MM.1S (cell line): ENCODE data around the gene ACOX2.

ENCODE experiments used
- CTCF ChIP-seq: fragments of 300-600 bp; sonication (generic); IDR thresholded peaks from 2 replicates; pipeline ENCODE4 v1.5.1; 2016; ENCODE audit warnings: antibody characterized with exemption, low read length, mixed read lengths
- EZH2 ChIP-seq: fragments of 300-600 bp; sonication (generic); optimal IDR thresholded peaks from 2 replicates; pipeline ENCODE3; 2017; ENCODE audit warnings: low read depth, mild to moderate bottlenecking, antibody characterized with exemption, low read length, mixed read lengths

DNA sequence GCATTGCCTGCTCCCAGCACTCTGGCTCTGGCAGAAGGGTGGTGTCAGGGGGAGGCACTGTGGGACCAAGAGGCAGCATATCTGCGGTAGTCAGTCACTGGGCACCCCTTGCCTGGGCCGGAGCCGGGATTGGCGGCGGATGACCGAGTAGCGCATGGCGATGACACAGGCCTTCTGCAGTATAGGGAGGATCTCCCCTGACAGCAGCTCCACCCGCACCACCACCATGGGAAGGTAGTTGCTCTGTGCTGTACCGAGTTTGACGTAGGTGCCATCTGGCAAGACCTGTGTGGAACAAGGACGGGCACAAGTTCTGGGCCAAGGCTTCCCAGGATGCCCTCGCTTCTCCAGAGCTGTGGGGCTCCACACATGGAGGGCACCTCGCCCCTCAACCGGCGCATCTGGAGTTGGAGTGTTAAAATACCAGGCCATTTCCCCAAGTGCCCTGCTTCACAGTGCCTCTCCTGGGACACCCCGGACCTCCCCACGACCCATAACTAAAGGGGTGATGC lies 6.6 kb downstream of the ACOX2 start:
- TF ChIP-seq CTCF (no peak), EZH2 (no peak)
